HepG2 (cell line): Measurements from ENCODE around the gene CCDC8. TPM values are rescaled to one million over a fixed set of nuclear protein-coding genes. Genes with fewer than 3 reads are reported as not detected.
A peak's percentile ranks its signal among the peaks of the same experiment; 100 is the strongest.

Experiments
- ATAC-seq: fragments of 200-7000 bp; cut with Tn5 transposase; 3 replicates; pipeline ENCODE4 v1.9.1; 2020; ENCODE audit warnings: mild to moderate bottlenecking, moderate library complexity
- BruUV-seq: library from RNA; stranded (reverse); fragments of 400-500 nt; replicated peaks from 2 replicates; lab custom pipeline; 2021; lab: Mats Ljungman, UMichigan
- CTCF ChIA-PET: fragments of 300-600 bp; formaldehyde crosslinking; extraction: SDS; loops from one replicate; lab custom pipeline; 2021; ENCODE audit warnings: low total read pairs, inconsistent platforms, low intra/inter-chr PET ratio; lab: Yijun Ruan, JAX
- POLR2A ChIA-PET: fragments of 350-600 bp; sonication (Branson Sonifier 250); formaldehyde crosslinking; loops from one replicate; lab custom pipeline; 2020; ENCODE audit warnings: antibody characterized with exemption, inconsistent platforms; lab: Yijun Ruan, JAX
- DNase-seq: peaks from one replicate; pipeline ENCODE4 v3.0.0-alpha.2; 2015; ENCODE audit warnings: low spot score
- FAIRE-seq: peaks from 3 replicates; lab custom pipeline; 2011; peaks lifted over from hg19 to GRCh38; lab: Jason Lieb, UNC
- H2AFZ ChIP-seq: one replicate; pipeline ENCODE4 v1.6.1; 2011; ENCODE audit warnings: low read length, inconsistent platforms
- H3K27ac ChIP-seq: fragments of 300-600 bp; 3 replicates; pipeline ENCODE4 v1.8.0; 2011; ENCODE audit warnings: mixed run types, mild to moderate bottlenecking, mixed read lengths, low read length, inconsistent platforms; ENCODE audit not compliant: insufficient read depth; ENCODE audit errors: extremely low read length
- H3K27me3 ChIP-seq, 2 experiments: fragments of 200-600 bp in 1 of 2; 2 replicates in 1 of 2; 3 replicates in 1 of 2; pipeline versions ENCODE4 v1.6.0 to v1.8.0; 2011; ENCODE audit warnings: low read length in 2 of 2, mild to moderate bottlenecking in 2 of 2, moderate library complexity in 2 of 2, inconsistent platforms in 1 of 2; ENCODE audit not compliant: insufficient read depth in 2 of 2, control insufficient read depth in 1 of 2
- H3K36me3 ChIP-seq, 2 experiments: fragments of 200-600 bp in 1 of 2; replicated peaks in 1 of 2; 2 replicates in 1 of 2; 3 replicates in 1 of 2; pipeline versions ENCODE4 v1.5.1 to v1.8.0; 2011; ENCODE audit warnings: low read length in 2 of 2, inconsistent platforms in 1 of 2; ENCODE audit not compliant: insufficient read depth in 2 of 2, control insufficient read depth in 1 of 2
- H3K4me1 ChIP-seq: 2 replicates; pipeline ENCODE4 v1.5.1; 2012; ENCODE audit warnings: low read length, inconsistent platforms; ENCODE audit not compliant: insufficient read depth
- H3K4me2 ChIP-seq: 2 replicates; pipeline ENCODE4 v1.6.0; 2011; ENCODE audit warnings: low read depth, low read length, inconsistent platforms
- H3K4me3 ChIP-seq, 3 experiments: fragments of 200-600 bp in 1 of 3; sonication (generic), shearing (Covaris generic) in 1 of 3; replicated peaks in 1 of 3; 2 replicates each; pipeline ENCODE4 v1.5.1; 2011 to 2016; ENCODE audit warnings: low read length in 3 of 3, inconsistent platforms in 2 of 3, low read depth in 2 of 3, mild to moderate bottlenecking in 2 of 3, control low read depth in 1 of 3, mixed read lengths in 1 of 3; ENCODE audit not compliant: insufficient read depth in 1 of 3
- H3K79me2 ChIP-seq: one replicate; pipeline ENCODE4 v1.6.1; 2011; ENCODE audit warnings: low read length, inconsistent platforms; ENCODE audit not compliant: insufficient read depth
- H3K9ac ChIP-seq: 2 replicates; pipeline ENCODE4 v1.6.0; 2011; ENCODE audit warnings: mild to moderate bottlenecking, low read depth, low read length, inconsistent platforms; ENCODE audit not compliant: insufficient read depth
- H3K9me3 ChIP-seq: 2 replicates; pipeline ENCODE4 v1.5.1; 2012; ENCODE audit warnings: mild to moderate bottlenecking, low read length
- H4K20me1 ChIP-seq: 2 replicates; pipeline ENCODE4 v1.6.0; 2011; ENCODE audit warnings: inconsistent platforms, mild to moderate bottlenecking, low read length, moderate library complexity; ENCODE audit not compliant: insufficient read depth
- ATM ChIP-seq: fragments of 450-650 bp; IDR thresholded peaks from 2 replicates; pipeline ENCODE4 v1.7.1; 2017; ENCODE audit warnings: mild to moderate bottlenecking, borderline replicate concordance
- BCL6 ChIP-seq: IDR thresholded peaks from 2 replicates; pipeline ENCODE4 v1.6.1; 2016; ENCODE audit warnings: missing genetic modification reagents, missing compliant biosample characterization
- GATAD2A ChIP-seq: IDR thresholded peaks from 2 replicates; pipeline ENCODE4 v1.6.1; 2016
- HNRNPK ChIP-seq: fragments of 200-400 bp; formaldehyde crosslinking; IDR thresholded peaks from 2 replicates; pipeline ENCODE4 v1.6.1; 2018; ENCODE audit warnings: low read length, low read depth, moderate library complexity, mild to moderate bottlenecking; ENCODE audit not compliant: poor library complexity, severe bottlenecking
- MIXL1 ChIP-seq: IDR thresholded peaks from 2 replicates; pipeline ENCODE4 v1.6.1; 2016
- PCBP1 ChIP-seq: fragments of 200-400 bp; formaldehyde crosslinking; IDR thresholded peaks from 2 replicates; pipeline ENCODE4 v1.6.1; 2017; ENCODE audit warnings: mild to moderate bottlenecking, low read depth, low read length, borderline replicate concordance
- SMAD9 ChIP-seq: sonication (generic); formaldehyde crosslinking; IDR thresholded peaks from 2 replicates; pipeline ENCODE4 v1.5.1; 2020; ENCODE audit warnings: mild to moderate bottlenecking, missing genetic modification reagents
- ZBTB20 ChIP-seq: sonication (generic); formaldehyde crosslinking; IDR thresholded peaks from 2 replicates; pipeline ENCODE4 v1.8.1; 2023; ENCODE audit warnings: missing genetic modification reagents, low read depth, mild to moderate bottlenecking, borderline replicate concordance
- ZNF124 ChIP-seq: sonication (generic); formaldehyde crosslinking; IDR thresholded peaks from 2 replicates; pipeline ENCODE4 v1.4.0; 2020; ENCODE audit warnings: missing genetic modification reagents
- ZNF20 ChIP-seq: sonication (generic); formaldehyde crosslinking; IDR thresholded peaks from 2 replicates; pipeline ENCODE4 v1.4.0; 2020; ENCODE audit warnings: mild to moderate bottlenecking, moderate library complexity, missing genetic modification reagents
- ZNF24 ChIP-seq: fragments of 450-650 bp; IDR thresholded peaks from 2 replicates; pipeline ENCODE4 v1.6.1; 2017; ENCODE audit warnings: antibody characterized with exemption, mild to moderate bottlenecking
- WGBS: methylation state at CpG from one replicate; pipeline ENCODE4 v1.1.6; 2017; ENCODE audit warnings: low lambda C conversion rate; 5-methylcytosine and 5-hydroxymethylcytosine counted together
- in situ Hi-C: cut with HindIII; loops from 2 replicates; pipeline ENCODE4 v1.10.0; 2017; ENCODE audit warnings: low pct_unique_long_range_greater_than_20kb; ENCODE audit not compliant: extremely low pct_ligation_motif_present
- intact Hi-C: fragments of 100-400 bp; cut with micrococcal nuclease; formaldehyde crosslinking; loops from one replicate; pipeline ENCODE4 v1.10.0; 2022; ENCODE audit not compliant: unreplicated experiment
- polyA plus RNA-seq, 8 experiments: library from polyadenylated mRNA; depleted of rRNA in 3 of 8; stranded (reverse) in 7 of 8; unstranded in 1 of 8; fragments of >200 nt; fragmentation: Illumina TruSeq in 4 of 8; extraction: Trizol in 4 of 8; gene quantifications; 2 replicates each; pipeline versions ENCODE4 v1.2.1 to v1.2.3, GENCODE V29; 2011 to 2016; ENCODE audit warnings: low read depth in 4 of 8, missing spikeins in 1 of 8, mixed read lengths in 1 of 8; ENCODE audit not compliant: insufficient read depth in 1 of 8
- total RNA-seq, 5 experiments: library from RNA; depleted of rRNA; stranded (reverse); fragments of >200 nt; fragmentation: Illumina TruSeq; extraction: Trizol; gene quantifications; 2 replicates each; pipeline ENCODE4 v1.2.3, GENCODE V29; 2016; ENCODE audit warnings: low read depth in 1 of 5
- TF ChIP-seq, protein P1 (sequence below): sonication (generic); formaldehyde crosslinking; IDR thresholded peaks from 2 replicates; pipeline ENCODE4 v1.5.0; 2020; ENCODE audit warnings: mild to moderate bottlenecking, missing genetic modification reagents, borderline replicate concordance
- TF ChIP-seq, protein P2 (sequence below): sonication (generic); formaldehyde crosslinking; IDR thresholded peaks from 2 replicates; pipeline ENCODE4 v1.4.0; 2020; ENCODE audit warnings: mild to moderate bottlenecking, missing genetic modification reagents

Gene CCDC8
- total and polyA plus RNA-seq, 2 of the 13 experiments (the other 11 are each of a cell fraction or from before 2014, with no cell fraction given): 0.04 TPM; not detected in 1

DNA sequence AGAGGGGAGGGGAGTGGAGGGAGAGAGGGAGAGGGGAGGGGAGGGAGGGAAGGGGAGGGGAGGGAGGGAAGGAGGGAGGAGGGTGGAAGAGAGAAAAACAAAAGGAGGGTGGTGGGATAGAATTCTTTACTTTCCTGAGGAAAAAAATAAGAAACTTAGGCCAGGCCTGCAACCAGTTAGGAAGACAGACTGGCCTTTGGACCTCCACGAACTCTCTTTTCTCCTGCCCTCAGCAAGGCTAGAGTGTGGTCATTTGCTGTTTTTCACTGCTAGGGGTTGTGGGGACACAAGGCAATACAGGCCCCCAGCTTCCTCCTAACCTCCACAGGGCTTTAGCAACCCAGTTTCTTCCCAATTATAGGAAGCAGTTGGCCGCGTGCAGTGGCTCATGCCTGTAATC, 4.2 kb downstream of the CCDC8 start:
- in situ Hi-C loops (no loop called here), intact Hi-C loops (no loop called here)
- no peak for ATAC-seq
- H3K4me1 ChIP-seq: peaks cover 32% of the 10 kb centered on the region
- no peak overlapping the region for H3K27ac ChIP-seq
- no peaks in the 10 kb centered on the region for H3K27me3 ChIP-seq
- peak overlapping the region; percentile 53; the same call in 1 of the 2 replicates for H3K4me2 ChIP-seq
- no peak overlapping the region for H2AFZ ChIP-seq
- H3K4me3 ChIP-seq: no peak overlapping the region
- H3K79me2 ChIP-seq: no peaks in the 10 kb centered on the region
- no TSS peak for BruUV-seq
- WGBS: 42% methylated on average over 3 of the region's 3 CpGs
- peak; percentile 78; the same call in 1 of the 2 replicates for TF ChIP-seq PCBP1
- no peak for TF ChIP-seq ZBTB20 (CRISPR knock-in tag)
- peak; percentile 96 for TF ChIP-seq HNRNPK
- TF ChIP-seq, protein P1, sequence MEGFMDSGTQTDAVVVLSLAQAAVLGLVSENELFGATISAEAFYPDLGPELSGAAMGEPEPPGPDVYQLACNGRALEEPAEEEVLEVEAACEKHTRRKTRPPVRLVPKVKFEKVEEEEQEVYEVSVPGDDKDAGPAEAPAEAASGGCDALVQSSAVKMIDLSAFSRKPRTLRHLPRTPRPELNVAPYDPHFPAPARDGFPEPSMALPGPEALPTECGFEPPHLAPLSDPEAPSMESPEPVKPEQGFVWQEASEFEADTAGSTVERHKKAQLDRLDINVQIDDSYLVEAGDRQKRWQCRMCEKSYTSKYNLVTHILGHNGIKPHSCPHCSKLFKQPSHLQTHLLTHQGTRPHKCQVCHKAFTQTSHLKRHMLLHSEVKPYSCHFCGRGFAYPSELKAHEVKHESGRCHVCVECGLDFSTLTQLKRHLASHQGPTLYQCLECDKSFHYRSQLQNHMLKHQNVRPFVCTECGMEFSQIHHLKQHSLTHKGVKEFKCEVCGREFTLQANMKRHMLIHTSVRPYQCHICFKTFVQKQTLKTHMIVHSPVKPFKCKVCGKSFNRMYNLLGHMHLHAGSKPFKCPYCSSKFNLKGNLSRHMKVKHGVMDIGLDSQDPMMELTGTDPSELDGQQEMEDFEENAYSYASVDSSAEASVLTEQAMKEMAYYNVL (CRISPR knock-in tag): 0 out of 2 replicates have a peak, but pooled peaks have one; percentile 43
- H3K36me3 ChIP-seq: no peaks in the 10 kb centered on the region
- H3K9me3 ChIP-seq: no peaks in the 10 kb centered on the region
- no peak overlapping the region for H3K9ac ChIP-seq
- no peak for DNase-seq
- no peak for FAIRE-seq
- ChIA-PET CTCF (no interaction called here), POLR2A (no interaction called here)
- no peaks in the 10 kb centered on the region for H4K20me1 ChIP-seq

DNA sequence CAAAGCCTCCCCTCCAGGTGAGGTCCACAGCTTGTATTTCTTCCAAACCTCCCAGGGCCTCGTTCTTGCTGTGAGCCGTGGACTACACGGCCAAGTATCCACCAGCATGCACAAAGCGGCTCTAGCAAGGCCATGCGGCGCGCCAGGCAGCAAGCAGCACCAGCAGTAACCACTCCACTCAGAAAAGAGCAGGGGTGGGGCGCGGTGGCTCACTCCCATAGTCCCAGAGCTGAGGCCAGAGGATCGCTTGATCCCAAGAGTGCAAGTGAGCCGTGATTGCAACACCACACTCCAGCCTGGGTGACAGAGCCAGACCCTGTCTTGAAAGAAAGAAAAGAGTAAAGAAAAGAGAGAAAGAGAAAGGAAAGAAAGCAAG, 4.7 kb downstream of the CCDC8 start:
- Histone ChIP-seq H3K27ac (no peak overlapping the region), H3K4me1 (peaks cover 32% of the 10 kb centered on the region), H3K79me2 (no peaks in the 10 kb centered on the region), H3K9me3 (no peaks in the 10 kb centered on the region), H3K9ac (no peak overlapping the region), H3K4me2 (peak overlapping the region; percentile 71), H3K36me3 (no peaks in the 10 kb centered on the region), H4K20me1 (no peaks in the 10 kb centered on the region), H2AFZ (peak overlapping the region; percentile 1), H3K27me3 (no peaks in the 10 kb centered on the region), H3K4me3 (peak overlapping the region; percentile 10 to 50 (median 15); a peak in 3 of 6 replicates)
- peak; percentile 25 for DNase-seq
- peak; percentile 9; the same call in 2 of the 3 replicates for ATAC-seq
- FAIRE-seq: peak; percentile 32
- WGBS: under 1% methylated on average over 7 of the region's 11 CpGs
- in situ Hi-C loops (no loop called here), intact Hi-C loops (no loop called here)
- no TSS peak for BruUV-seq
- POLR2A ChIA-PET: no interaction called here
- CTCF ChIA-PET: no interaction called here
- TF ChIP-seq ZNF20: no peak
- TF ChIP-seq PCBP1: no peak
- no peak for TF ChIP-seq BCL6 (CRISPR knock-in tag)
- TF ChIP-seq, protein P2, sequence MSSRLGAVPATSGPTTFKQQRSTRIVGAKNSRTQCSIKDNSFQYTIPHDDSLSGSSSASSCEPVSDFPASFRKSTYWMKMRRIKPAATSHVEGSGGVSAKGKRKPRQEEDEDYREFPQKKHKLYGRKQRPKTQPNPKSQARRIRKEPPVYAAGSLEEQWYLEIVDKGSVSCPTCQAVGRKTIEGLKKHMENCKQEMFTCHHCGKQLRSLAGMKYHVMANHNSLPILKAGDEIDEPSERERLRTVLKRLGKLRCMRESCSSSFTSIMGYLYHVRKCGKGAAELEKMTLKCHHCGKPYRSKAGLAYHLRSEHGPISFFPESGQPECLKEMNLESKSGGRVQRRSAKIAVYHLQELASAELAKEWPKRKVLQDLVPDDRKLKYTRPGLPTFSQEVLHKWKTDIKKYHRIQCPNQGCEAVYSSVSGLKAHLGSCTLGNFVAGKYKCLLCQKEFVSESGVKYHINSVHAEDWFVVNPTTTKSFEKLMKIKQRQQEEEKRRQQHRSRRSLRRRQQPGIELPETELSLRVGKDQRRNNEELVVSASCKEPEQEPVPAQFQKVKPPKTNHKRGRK (CRISPR knock-in tag): peak; percentile 23; the same call in 1 of the 2 replicates
- TF ChIP-seq ZNF124 (CRISPR knock-in tag): no peak
- no peak for TF ChIP-seq ATM
- no peak for TF ChIP-seq SMAD9 (CRISPR knock-in tag)
- TF ChIP-seq GATAD2A: peak; percentile 53; the same call in 1 of the 2 replicates
- no peak for TF ChIP-seq MIXL1 (CRISPR knock-in tag)
- no peak for TF ChIP-seq ZNF24
